NCI-H345 treated with DMSO at 0.1 percent for 48 hours (cell line): ENCODE results near the gene CLK4.

ENCODE experiments used
- DNase-seq: peaks from one replicate; lab custom pipeline; 2025; ENCODE audit not compliant: unreplicated experiment; lab: John Stamatoyannopoulos, UW

Gene CLK4

DNA sequence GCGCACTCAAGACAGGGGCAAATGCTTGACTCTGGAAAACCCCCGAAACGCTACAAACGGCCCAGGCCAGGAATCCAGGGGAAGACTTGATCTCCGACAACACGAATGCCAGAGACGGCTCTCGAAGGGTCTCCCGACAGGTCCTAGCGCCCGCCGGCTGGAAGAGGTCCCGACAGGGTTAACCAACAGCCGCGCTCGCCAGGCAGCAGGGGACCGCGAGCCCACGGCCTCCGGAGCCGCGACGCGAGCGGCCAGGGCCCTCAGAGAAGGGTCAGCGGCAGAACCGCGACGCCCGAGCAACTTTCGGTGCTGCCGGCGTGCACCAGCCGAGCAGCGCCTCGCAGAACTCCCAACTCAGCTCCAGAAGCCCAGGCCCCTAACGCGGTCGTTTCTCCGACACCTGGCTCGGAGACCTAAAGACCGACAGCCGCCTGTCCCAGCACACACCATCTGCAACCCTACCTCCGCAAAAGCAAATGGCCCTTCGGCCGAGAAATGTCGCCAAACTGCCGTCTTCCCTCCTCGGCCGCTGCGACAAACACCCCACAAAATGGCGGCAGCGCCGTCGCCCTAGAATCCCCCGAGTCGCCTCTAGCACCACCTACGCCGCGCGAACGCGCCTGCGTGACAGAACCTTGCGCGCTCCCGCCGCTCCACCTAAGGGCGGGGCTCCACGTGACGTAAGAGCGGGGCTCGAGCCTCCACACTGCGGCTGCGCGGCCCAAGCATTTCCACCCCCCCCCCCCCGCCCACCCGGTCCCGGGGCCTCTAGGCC, at the start of gene CLK4:
Gene CLK4, minus strand, starts transcription at position 567 of the 775 bp plus-strand sequence. CDS start 3,634 bp downstream, outside the sequence.
- DNase-seq = peak; percentile 90

DNA sequence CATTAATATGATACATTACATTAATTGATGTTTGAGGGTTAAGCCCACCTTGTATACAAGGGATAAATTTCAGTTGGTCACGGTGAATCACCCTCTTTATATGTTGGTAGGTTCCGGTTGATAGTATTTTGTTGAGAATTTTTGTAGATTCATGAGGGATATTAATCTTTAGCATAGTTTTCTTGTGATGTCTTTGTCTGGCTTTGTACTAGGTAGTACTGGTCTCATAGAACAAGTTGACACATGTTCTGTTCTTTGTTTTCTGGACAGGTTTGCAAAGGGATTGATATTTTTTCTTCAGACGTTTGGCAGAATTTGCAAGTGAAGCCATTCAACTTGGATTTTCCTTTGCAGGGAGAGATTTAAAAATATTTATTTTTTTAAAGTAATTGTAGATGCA, 49.1 kb upstream of the CLK4 start:
- no peak for DNase-seq

GRCh38 chr5:178674334-178674733, 47.5 kb upstream of the CLK4 start:
- no peak for DNase-seq

DNA sequence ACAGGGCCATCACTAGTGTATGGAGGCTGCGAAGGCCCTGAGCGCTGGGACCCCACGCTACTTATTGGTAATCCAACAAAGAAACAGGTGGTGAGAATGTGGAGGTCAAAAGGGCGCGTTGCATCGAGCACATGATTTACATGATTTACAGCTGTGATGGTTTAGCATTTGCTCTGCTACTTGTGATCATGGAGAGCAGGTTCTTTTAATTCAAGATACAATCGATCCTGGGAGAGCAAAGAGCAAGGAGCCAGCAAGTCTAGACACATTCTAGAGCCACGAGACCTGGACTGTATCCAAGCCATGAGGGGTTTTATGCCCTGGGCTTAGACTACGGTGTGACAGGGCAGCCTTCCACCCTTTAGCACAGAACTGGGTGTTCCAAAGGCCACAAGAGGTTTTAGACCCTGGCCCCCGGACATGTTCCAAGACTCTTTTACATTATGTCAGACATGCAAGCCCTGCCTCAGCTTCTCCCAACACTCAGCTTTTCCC, 47.0 kb upstream of the CLK4 start:
- DNase-seq = no peak

DNA sequence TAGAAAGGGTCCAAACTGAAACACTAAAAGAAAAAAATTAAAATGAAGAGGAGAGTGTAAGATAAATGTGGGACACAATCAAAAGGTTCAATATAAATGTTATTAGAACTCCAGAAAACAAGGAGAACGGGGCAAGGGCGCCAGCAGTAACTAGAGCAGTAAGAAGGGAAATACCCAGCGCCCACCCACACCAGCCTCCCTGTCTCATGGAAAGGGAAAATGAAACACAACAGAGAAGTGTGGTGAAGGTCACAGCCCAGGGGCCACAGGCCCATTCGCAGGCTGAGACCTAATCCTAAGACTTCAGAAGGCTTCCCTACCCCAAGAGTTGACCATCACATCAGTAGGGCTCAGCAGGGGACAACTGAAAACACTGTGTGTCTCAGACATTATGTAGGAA, 45.8 kb upstream of the CLK4 start:
- no peak for DNase-seq

GRCh38 chr5:178671602-178672144, 44.8 kb upstream of the CLK4 start:
- no peak for DNase-seq

DNA sequence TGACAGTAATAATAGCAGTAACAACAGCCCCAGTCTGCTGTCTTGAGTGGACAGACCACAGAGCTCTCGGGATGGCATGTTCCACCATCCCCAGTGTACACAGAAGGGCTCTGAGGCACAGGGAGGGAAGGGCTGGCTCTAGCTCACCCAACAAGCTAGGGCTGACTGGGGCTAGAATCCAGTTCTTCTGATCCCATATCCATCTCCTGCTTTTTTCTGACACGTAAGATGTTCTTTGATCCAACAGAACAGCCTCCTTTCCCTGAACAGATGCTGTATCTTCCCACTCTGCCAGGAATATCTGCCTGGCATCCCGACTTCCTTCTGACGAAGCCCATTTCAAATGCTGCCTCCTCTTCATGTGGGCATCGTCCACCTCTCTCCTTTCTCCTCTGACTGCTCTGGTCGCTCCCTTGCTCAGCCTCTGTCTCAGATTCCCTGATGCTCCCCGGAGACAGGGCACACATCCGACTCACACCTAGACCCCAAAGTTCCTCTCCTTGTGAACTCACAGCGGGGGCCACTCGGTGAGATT, 43.6 kb upstream of the CLK4 start:
- no peak for DNase-seq

- DNase-seq = no peak
These were observed 41.7 kb upstream of the CLK4 start for GRCh38 chr5:178668579-178668978.

DNA sequence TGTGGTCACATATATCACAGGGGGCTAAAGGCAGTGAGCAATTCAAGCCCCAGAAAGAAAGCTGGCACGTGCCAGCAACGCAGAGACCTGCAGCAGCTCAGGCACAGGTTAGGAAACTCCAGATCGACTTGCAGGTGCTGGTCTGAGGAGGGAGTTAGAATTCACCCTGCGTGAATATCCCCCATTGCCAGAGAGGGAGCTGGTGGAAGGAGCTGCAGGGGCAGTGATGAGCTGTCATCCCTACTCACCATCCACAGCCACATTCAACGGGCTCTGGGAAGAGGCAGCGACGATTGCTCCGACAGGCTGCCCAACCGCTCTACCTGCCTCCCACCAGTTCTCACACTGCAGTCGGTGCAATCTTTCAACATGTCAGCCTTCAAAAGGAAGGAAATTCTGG, 40.8 kb upstream of the CLK4 start:
- no peak for DNase-seq

GRCh38 chr5:178667101-178667500, 40.3 kb upstream of the CLK4 start:
- no peak for DNase-seq

- DNase-seq = no peak
These were observed 37.3 kb upstream of the CLK4 start for GRCh38 chr5:178664141-178664540.

DNA sequence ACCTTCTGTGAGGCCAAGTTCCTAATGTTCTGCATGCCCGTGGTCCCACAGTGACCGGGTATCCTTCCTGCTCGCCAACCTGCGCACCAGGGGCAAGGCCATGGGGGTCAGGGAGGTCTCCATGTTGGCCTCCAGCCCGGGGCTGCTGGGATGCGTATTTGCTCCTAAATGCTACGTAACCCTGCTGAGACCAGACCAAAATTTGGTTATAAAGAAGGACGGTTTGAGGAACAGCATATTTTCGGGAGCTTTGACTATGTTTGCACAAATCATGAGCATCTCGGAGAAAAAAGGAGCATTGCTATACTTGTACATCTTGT, 35.7 kb upstream of the CLK4 start:
- no peak for DNase-seq

- no peak for DNase-seq
These were observed 35.1 kb upstream of the CLK4 start for GRCh38 chr5:178661836-178662540.

DNA sequence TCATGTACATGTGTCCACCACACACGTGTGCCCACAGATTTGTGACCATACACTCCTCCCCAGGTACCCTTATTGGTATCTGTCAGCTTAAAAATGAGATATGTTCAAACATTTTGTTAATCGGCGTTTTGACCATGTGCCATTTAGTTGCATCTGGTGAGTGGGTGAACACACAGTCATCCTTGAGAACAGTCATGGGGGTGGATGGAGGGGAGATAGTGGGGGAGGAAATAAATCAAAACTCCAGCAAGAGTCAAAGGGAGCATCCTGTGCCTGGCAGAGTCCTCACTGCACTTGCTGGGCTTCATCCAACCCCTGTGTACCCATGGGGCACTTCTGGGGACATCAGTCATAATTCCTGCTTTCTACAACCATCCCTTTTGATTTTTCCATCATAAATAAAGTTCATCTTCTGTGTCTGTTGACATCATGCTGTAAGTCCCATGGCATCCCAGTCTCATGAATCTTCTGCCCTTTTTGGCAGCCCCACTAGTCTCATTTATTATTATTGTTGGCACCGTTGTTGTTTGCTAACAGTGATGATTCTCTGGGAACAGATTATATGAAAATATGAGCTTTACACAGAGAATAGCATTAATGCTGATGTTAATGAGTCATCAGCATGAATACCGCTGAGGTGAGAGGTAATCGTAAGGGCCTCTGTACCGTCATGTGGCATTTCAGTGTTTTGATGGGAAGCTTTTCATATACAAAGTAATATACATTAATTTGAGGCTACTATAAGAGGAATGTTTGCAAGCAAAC, 24.4 kb upstream of the CLK4 start:
- DNase-seq = no peak

DNA sequence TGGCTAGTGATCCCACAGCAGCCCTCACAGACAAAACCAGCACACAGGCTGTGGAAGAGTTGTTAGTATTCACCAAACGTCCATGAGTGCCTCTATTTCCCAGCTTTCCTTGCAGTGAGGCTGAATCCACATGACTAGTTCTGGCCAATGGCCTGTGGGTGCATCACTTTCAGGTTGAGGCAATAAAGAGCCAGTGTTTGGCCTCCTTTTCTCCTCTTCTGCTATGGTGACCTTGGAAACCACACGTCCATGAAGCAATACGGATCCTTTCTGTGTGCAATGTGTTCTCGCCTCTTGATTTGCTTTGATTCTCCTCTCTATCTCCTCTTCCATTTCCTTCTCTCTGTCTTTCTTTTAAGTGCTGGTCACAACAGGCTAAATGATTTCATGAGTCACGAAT, 23.4 kb upstream of the CLK4 start:
- DNase-seq = no peak

GRCh38 chr5:178649580-178649979, 22.7 kb upstream of the CLK4 start:
- no peak for DNase-seq

DNA sequence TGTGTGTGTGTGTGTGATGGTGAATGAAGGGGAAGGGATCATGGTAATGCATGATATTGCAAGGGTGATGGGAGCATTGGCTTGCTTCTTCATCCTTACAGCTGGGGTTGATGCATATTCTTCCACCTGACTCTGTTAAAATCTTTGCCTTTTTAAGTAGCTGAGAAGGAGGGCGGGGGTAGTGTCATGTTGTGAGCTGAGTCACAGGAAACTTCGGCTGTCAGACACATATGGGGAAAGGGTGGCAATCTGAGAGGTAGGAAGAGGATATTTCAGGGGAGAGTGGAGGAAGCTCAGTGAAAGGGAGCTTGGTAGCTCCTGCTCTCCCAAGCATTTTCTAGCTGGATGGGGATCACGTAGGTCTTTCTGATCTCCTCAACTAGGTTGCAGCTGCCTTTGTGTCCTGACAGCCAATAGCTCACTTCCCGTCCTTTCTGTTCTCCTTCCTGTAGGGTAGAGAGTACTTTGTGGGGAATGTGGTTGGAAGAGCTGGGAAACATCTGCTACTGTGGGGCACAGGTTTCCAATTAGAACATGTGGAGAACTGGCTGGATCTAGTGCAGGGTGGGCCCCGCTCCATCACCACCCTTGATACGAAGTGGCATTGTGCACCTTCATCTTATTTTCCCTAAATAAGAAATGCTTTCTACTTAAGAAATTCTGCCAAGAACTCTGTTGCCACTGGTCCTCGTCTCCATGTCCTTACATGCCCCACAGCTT, 18.1 kb upstream of the CLK4 start:
- no peak for DNase-seq

GRCh38 chr5:178642351-178642909, 15.6 kb upstream of the CLK4 start:
- peak; percentile 88 for DNase-seq

DNA sequence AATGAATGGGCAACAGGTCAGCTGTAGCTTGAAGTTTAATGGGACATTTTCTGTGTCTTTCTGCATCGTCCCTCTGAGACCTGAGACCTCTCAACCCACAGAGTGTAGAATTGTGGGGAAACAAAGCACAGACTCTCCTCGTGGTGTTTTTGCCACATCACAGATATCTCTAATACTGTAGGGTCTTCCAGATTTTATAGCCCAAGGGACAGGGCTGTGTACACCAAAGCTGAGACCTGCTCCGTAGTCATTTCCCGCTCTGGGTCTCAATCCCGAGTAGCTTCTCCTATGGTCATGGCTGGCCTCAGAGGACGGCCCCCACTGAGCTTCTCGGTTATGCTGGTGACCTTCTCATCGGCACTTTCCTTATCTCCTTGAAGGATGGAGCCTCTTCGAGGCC, 14.9 kb upstream of the CLK4 start:
- DNase-seq = no peak

DNA sequence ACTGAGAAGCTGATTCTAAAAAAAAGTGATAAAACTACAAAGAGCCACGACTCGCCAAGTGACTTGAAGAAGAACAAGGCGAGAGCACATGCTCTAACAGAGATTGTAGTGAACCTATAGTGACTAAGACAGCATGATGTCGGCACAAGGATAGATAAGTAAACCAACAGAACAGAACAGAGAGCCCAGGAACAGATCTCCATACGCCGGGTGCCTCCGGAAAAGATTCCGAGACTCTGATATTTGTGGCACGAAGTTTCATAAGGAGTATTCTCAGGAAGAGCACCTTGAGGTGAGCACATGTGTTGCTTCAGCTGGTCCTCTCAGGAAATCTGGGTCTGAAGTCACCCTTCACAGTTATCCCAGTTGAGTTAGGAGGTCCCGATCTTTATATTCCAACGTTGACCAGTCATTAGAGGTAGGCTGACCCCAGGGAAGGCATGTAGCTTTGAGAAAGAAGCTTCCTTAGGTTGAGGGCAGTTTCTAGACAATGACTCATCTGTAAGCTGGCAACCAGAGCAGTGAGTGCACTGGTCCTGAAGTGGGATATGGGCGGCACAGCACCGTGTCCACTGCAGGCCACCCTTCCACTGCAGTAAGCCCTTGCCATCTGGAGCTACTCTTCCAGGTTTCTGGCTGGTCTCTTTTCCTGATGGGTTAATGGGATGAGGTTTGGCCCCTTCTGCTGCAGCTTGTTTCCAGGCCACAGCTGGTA, 13.6 kb upstream of the CLK4 start:
- no peak for DNase-seq
